SH-SY5Y (cell line): ENCODE results near the gene CDK14.

Source experiments
- GATA2 ChIP-seq: IDR thresholded peaks from 2 replicates; pipeline ENCODE4 v1.6.1; 2011; ENCODE audit warnings: mild to moderate bottlenecking, low read depth, low read length
- GATA3 ChIP-seq: IDR thresholded peaks from 2 replicates; pipeline ENCODE4 v1.6.1; 2011; ENCODE audit warnings: low read depth, mild to moderate bottlenecking, low read length, moderate library complexity

DNA sequence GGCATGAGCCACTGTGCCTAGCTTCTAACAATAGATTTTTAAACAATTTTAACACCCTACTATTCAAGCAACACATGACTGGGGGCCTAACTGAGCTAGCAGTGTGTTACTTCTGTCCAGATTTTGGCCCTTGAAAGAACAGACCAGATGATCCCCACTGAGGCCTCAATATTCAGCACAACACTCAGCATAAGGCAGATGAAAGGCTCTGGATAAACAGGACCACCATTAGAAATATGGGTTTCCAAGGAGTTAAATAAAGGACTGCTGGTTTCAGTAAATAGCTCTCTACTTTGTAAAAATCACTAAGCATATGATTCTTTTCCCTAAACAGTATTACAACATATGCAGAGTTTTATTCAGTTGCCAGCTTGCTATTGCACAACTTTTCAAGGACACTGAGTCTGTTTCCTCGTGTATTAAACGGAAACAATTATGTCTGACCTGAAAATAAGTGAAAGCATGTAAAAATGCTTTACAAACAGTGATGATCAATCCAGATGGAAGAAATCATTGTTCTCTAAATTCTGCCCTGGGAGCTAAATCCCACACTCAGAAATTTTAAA, 644.3 kb downstream of the CDK14 start:
- TF ChIP-seq GATA3 (no peak), GATA2 (no peak)
